Lower leg skin (tissue), 3 donors: Measurements from ENCODE around the gene LDHB.

Source experiments
- POLR2A ChIP-seq, 2 donors: fragments of 450-650 bp; IDR thresholded peaks; one replicate each; pipeline ENCODE4 v1.6.1; 2016 to 2017; ENCODE audit warnings: antibody characterized with exemption in 2 of 2, mild to moderate bottlenecking in 1 of 2, moderate library complexity in 1 of 2
- TF ChIP-seq, protein P1 (sequence below), 3 donors: fragments of 450-650 bp; IDR thresholded peaks; one replicate each; pipeline ENCODE4 v1.5.1; 2016; ENCODE audit warnings: antibody characterized with exemption in 3 of 3, mild to moderate bottlenecking in 3 of 3, moderate library complexity in 2 of 3

DNA sequence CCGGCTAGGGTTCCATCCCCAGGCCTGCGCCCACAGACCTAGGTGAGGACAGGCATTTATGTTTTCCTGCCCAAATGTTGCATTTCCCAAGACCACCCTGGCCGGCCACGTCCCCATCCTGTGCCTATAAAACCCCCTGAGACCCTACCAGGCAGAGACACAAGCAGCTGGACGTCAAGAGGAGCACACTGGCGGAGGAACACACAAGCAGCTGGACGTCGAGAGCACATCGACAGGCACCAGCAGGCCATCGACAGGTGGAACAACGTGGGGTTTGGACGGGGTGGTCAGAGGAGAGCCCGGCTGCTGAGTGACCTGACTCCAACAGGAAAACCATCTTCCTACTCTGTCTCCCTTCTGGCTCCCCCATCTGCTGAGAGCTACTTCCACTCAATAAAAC is 19.6 kb upstream of the LDHB start:
- TF ChIP-seq, protein P1, sequence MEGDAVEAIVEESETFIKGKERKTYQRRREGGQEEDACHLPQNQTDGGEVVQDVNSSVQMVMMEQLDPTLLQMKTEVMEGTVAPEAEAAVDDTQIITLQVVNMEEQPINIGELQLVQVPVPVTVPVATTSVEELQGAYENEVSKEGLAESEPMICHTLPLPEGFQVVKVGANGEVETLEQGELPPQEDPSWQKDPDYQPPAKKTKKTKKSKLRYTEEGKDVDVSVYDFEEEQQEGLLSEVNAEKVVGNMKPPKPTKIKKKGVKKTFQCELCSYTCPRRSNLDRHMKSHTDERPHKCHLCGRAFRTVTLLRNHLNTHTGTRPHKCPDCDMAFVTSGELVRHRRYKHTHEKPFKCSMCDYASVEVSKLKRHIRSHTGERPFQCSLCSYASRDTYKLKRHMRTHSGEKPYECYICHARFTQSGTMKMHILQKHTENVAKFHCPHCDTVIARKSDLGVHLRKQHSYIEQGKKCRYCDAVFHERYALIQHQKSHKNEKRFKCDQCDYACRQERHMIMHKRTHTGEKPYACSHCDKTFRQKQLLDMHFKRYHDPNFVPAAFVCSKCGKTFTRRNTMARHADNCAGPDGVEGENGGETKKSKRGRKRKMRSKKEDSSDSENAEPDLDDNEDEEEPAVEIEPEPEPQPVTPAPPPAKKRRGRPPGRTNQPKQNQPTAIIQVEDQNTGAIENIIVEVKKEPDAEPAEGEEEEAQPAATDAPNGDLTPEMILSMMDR (IDR thresholded peaks at IDR 0.05), result no peak
- no peak for TF ChIP-seq POLR2A (IDR thresholded peaks at IDR 0.05)
